Neural progenitor cell (in vitro differentiated cells): Measurements from ENCODE around the gene PTCH1.

Source experiments
- CTCF ChIP-seq: fragments of 200-600 bp; sonication (generic); IDR thresholded peaks from 2 replicates; pipeline ENCODE4 v1.5.1; 2017; ENCODE audit warnings: antibody characterized with exemption, mild to moderate bottlenecking
- EZH2 ChIP-seq: fragments of 200-600 bp; sonication (generic); IDR thresholded peaks from 2 replicates; pipeline ENCODE4 v1.6.1; 2017; ENCODE audit warnings: antibody characterized with exemption, mild to moderate bottlenecking, moderate library complexity
- EZH2phosphoT487 ChIP-seq: fragments of 200-600 bp; sonication (generic); IDR thresholded peaks from 2 replicates; pipeline ENCODE4 v1.6.1; 2017; ENCODE audit warnings: antibody characterized with exemption

GRCh38 chr9:95545831-95546567 is 29.2 kb upstream of the PTCH1 start:
- TF ChIP-seq EZH2phosphoT487: no peak
- TF ChIP-seq EZH2: no peak
- no peak for TF ChIP-seq CTCF
